GM12878 (cell line): ENCODE data around the gene SYNGR2. TPM values are rescaled to one million over a fixed set of nuclear protein-coding genes. Genes with fewer than 3 reads are reported as not detected.

Experiments used
- BRCA1 ChIP-seq: IDR thresholded peaks from 2 replicates; pipeline ENCODE4 v1.6.1; 2011; ENCODE audit warnings: low read depth, low read length, improper control_type of control experiment
- CHD1 ChIP-seq: IDR thresholded peaks from 2 replicates; pipeline ENCODE4 v1.6.1; 2012; ENCODE audit warnings: low read depth, low read length, improper control_type of control experiment
- DPF2 ChIP-seq: fragments of 450-650 bp; IDR thresholded peaks from 2 replicates; pipeline ENCODE4 v1.6.1; 2017; ENCODE audit warnings: mild to moderate bottlenecking
- E2F4 ChIP-seq: IDR thresholded peaks from 2 replicates; pipeline ENCODE4 v1.6.1; 2012; ENCODE audit warnings: low read depth, low read length, improper control_type of control experiment
- E4F1 ChIP-seq: fragments of 450-650 bp; IDR thresholded peaks from 2 replicates; pipeline ENCODE4 v1.6.1; 2018; ENCODE audit warnings: borderline replicate concordance, mild to moderate bottlenecking; ENCODE audit not compliant: partially characterized antibody
- ETV6 ChIP-seq, 2 experiments: fragments of 450-650 bp in 1 of 2; IDR thresholded peaks in 1 of 2; conservative IDR thresholded peaks in 1 of 2; 2 replicates each; pipeline ENCODE4 v1.6.1; 2014; ENCODE audit warnings: antibody characterized with exemption in 1 of 2, borderline replicate concordance in 1 of 2, low read depth in 1 of 2, mild to moderate bottlenecking in 1 of 2, moderate library complexity in 1 of 2
- JUND ChIP-seq: IDR thresholded peaks from 2 replicates; pipeline ENCODE4 v1.6.1; 2012; ENCODE audit warnings: low read depth, mild to moderate bottlenecking, low read length, improper control_type of control experiment, moderate library complexity
- NBN ChIP-seq: fragments of 450-650 bp; IDR thresholded peaks from 2 replicates; pipeline ENCODE4 v1.6.1; 2016
- NKRF ChIP-seq: fragments of 450-650 bp; conservative IDR thresholded peaks from 2 replicates; pipeline ENCODE4 v1.6.1; 2017; ENCODE audit warnings: mild to moderate bottlenecking, moderate library complexity
- NR2C1 ChIP-seq: fragments of 450-650 bp; IDR thresholded peaks from 2 replicates; pipeline ENCODE4 v1.6.1; 2017; ENCODE audit warnings: antibody characterized with exemption, mild to moderate bottlenecking, moderate library complexity
- POLR2AphosphoS5 ChIP-seq: IDR thresholded peaks from 2 replicates; pipeline ENCODE4 v1.6.1; 2011; ENCODE audit warnings: mild to moderate bottlenecking, low read length, inconsistent platforms
- RELB ChIP-seq: fragments of 450-650 bp; IDR thresholded peaks from 2 replicates; pipeline ENCODE4 v1.6.1; 2017; ENCODE audit warnings: low read depth, mild to moderate bottlenecking, moderate library complexity
- SP1 ChIP-seq: IDR thresholded peaks from one replicate; pipeline ENCODE4 v1.6.1; 2011; ENCODE audit warnings: low read depth, low read length
- WRNIP1 ChIP-seq: IDR thresholded peaks from 2 replicates; pipeline ENCODE4 v1.6.1; 2011; ENCODE audit warnings: low read depth, low read length, improper control_type of control experiment, borderline replicate concordance
- ZBED1 ChIP-seq: IDR thresholded peaks from 2 replicates; pipeline ENCODE4 v1.6.1; 2016; ENCODE audit warnings: borderline replicate concordance
- ZNF384 ChIP-seq: IDR thresholded peaks from 2 replicates; pipeline ENCODE4 v1.6.1; 2012; ENCODE audit warnings: low read depth, mild to moderate bottlenecking, low read length, improper control_type of control experiment, borderline replicate concordance
- polyA plus RNA-seq, 11 experiments: library from polyadenylated mRNA; depleted of rRNA in 4 of 11; unstranded in 6 of 11; stranded (reverse) in 5 of 11; fragments of >200 nt; fragmentation: Nextera tagmentation in 4 of 11; fragmentation: Illumina TruSeq in 1 of 11; extraction: Ambion mirVana in 4 of 11; extraction: Trizol in 1 of 11; gene quantifications; 1 replicate in 1 of 11; 2 replicates in 10 of 11; pipeline versions ENCODE4 v1.2.1 to v1.2.3, GENCODE V29; 2011 to 2016; ENCODE audit warnings: inconsistent platforms in 2 of 11, missing spikeins in 2 of 11, low read depth in 1 of 11
- total RNA-seq, 4 experiments: library from RNA; depleted of rRNA in 3 of 4; stranded (reverse); fragments of >200 nt in 3 of 4; fragmentation: Illumina TruSeq in 1 of 4; extraction: Trizol in 1 of 4; gene quantifications; 2 replicates each; pipeline versions ENCODE4 v1.2.1 to v1.2.3, GENCODE V29; 2013 to 2021
- TF ChIP-seq, protein P1 (sequence below): IDR thresholded peaks from 2 replicates; pipeline ENCODE4 v1.6.1; 2012; ENCODE audit warnings: improper control_type of control experiment, low read depth, low read length; ENCODE audit not compliant: insufficient replicate concordance

SYNGR2 gene
- total and polyA plus RNA-seq, 10 of the 15 experiments (the other 5 are each of a cell fraction or from before 2014, with no cell fraction given): 4.4 to 529 (median 261) TPM

DNA sequence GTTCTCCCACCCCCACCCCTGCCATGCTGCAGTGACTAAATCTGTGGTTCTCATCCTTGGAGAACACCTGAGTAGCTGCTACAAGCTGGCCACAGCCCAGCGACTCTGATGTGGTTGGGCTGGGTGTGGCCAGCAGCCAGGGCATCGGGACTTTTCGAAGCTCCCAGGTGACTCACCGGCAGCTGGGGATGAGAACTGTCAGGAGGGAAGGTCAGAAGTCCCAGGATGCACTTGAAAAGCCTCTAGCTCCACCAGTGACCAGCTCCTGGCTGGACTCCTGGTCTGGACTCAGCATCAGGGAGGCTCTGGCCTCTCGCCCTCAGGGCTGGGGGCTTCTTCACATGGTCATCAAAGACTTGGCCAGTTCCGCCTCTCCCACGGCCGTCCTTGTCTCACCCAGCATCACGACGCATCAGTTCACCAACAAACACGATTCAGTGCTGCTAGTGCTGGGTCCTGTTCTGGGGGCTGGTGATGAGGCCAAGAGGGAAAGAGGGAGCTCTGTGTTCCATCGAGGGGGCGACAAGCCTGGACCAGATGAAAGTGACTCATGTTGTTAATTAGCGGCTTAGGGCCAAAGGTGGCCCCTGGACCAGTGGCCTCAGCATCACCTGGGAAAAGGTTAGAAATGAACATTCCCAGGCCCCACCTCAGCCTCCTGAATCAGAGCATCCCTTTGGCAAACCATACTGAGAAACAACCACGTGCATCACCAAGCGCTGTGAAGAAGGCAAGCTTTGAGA is 26.1 kb upstream of the SYNGR2 start (continued):
- TF ChIP-seq, protein P1, sequence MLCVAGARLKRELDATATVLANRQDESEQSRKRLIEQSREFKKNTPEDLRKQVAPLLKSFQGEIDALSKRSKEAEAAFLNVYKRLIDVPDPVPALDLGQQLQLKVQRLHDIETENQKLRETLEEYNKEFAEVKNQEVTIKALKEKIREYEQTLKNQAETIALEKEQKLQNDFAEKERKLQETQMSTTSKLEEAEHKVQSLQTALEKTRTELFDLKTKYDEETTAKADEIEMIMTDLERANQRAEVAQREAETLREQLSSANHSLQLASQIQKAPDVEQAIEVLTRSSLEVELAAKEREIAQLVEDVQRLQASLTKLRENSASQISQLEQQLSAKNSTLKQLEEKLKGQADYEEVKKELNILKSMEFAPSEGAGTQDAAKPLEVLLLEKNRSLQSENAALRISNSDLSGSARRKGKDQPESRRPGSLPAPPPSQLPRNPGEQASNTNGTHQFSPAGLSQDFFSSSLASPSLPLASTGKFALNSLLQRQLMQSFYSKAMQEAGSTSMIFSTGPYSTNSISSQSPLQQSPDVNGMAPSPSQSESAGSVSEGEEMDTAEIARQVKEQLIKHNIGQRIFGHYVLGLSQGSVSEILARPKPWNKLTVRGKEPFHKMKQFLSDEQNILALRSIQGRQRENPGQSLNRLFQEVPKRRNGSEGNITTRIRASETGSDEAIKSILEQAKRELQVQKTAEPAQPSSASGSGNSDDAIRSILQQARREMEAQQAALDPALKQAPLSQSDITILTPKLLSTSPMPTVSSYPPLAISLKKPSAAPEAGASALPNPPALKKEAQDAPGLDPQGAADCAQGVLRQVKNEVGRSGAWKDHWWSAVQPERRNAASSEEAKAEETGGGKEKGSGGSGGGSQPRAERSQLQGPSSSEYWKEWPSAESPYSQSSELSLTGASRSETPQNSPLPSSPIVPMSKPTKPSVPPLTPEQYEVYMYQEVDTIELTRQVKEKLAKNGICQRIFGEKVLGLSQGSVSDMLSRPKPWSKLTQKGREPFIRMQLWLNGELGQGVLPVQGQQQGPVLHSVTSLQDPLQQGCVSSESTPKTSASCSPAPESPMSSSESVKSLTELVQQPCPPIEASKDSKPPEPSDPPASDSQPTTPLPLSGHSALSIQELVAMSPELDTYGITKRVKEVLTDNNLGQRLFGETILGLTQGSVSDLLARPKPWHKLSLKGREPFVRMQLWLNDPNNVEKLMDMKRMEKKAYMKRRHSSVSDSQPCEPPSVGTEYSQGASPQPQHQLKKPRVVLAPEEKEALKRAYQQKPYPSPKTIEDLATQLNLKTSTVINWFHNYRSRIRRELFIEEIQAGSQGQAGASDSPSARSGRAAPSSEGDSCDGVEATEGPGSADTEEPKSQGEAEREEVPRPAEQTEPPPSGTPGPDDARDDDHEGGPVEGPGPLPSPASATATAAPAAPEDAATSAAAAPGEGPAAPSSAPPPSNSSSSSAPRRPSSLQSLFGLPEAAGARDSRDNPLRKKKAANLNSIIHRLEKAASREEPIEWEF: no peak
- no peak for TF ChIP-seq ZNF384
- TF ChIP-seq NKRF: no peak
- TF ChIP-seq ETV6 (conservative IDR thresholded peaks at IDR 0.05 in 1 of 2, IDR thresholded peaks at IDR 0.05 in 1 of 2; ENCODE audit: borderline replicate concordance in 1 of 2, low read depth in 1 of 2): no peak
- no peak for TF ChIP-seq NBN
- no peak for TF ChIP-seq E4F1
- no peak for TF ChIP-seq BRCA1
- 0 out of 2 replicates have a peak, but pooled peaks have one; percentile 5 for TF ChIP-seq POLR2AphosphoS5
- TF ChIP-seq SP1: no peak
- no peak for TF ChIP-seq JUND
- TF ChIP-seq E2F4: no peak
- no peak for TF ChIP-seq WRNIP1
- no peak for TF ChIP-seq NR2C1
- TF ChIP-seq CHD1: no peak
- TF ChIP-seq ZBED1: no peak
- peak; percentile 15; the same call in 1 of the 2 replicates for TF ChIP-seq RELB
- TF ChIP-seq DPF2: no peak
